ENCODE measurements around the gene MYO15A. TPM values are rescaled to one million over a fixed set of nuclear protein-coding genes. Genes with fewer than 3 reads are reported as not detected.

Gene MYO15A, protein sequence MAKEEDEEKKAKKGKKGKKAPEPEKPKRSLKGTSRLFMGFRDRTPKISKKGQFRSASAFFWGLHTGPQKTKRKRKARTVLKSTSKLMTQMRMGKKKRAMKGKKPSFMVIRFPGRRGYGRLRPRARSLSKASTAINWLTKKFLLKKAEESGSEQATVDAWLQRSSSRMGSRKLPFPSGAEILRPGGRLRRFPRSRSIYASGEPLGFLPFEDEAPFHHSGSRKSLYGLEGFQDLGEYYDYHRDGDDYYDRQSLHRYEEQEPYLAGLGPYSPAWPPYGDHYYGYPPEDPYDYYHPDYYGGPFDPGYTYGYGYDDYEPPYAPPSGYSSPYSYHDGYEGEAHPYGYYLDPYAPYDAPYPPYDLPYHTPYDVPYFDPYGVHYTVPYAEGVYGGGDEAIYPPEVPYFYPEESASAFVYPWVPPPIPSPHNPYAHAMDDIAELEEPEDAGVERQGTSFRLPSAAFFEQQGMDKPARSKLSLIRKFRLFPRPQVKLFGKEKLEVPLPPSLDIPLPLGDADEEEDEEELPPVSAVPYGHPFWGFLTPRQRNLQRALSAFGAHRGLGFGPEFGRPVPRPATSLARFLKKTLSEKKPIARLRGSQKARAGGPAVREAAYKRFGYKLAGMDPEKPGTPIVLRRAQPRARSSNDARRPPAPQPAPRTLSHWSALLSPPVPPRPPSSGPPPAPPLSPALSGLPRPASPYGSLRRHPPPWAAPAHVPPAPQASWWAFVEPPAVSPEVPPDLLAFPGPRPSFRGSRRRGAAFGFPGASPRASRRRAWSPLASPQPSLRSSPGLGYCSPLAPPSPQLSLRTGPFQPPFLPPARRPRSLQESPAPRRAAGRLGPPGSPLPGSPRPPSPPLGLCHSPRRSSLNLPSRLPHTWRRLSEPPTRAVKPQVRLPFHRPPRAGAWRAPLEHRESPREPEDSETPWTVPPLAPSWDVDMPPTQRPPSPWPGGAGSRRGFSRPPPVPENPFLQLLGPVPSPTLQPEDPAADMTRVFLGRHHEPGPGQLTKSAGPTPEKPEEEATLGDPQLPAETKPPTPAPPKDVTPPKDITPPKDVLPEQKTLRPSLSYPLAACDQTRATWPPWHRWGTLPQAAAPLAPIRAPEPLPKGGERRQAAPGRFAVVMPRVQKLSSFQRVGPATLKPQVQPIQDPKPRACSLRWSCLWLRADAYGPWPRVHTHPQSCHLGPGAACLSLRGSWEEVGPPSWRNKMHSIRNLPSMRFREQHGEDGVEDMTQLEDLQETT (N-terminal part only)
- total RNA-seq: 2.0 TPM

DNA sequence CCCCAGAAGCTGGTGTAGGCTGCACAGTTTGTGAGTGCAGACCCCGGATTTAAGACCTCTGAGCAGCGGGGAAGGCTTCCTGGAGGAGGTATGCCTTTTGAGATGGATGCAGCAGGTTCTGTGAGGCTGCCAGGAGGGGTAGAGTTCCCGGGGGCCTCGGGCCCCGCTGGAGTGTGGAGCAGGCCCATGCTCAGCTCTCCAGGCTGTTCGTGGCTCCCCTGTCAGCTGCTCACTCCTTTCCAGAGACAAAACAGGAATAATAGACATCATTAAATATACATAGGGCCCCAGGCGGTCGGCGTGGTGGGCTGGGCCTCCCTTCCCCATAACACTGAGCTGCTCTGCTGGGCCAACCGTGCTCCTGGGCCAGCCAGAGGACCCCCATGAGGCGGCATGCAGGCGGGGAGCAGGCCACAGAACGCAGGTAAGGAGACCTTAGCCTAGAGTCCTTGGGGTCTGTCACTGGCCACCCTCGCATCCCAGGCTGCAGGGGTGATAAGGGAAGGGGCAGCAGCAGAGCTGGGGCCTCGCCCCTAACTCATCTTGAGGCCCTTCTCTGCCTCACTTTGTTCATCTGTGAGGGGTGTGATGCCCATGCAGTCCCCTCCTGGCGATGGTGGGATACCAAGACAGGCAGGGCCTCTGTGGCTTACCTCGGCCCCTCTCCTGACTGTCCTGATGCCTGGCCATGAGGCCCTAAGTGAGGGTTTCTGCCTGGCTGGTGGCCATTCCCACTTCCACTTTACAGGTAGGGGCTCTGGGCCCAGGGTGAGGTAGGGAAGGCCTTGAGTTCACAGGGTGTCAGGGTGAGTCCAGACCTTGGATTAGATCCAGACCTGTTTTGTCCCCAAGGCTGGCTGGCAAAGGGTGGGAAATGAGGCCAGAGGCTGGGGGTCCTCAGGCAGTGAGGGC, at the start of gene MYO15A:
Gene MYO15A, plus strand, starts transcription at position 356 of the 912 bp plus-strand sequence. CDS start 10,045 bp downstream, outside the sequence.
- no peaks in the 10 kb centered on the region for H3K27me3 ChIP-seq
- H3K36me3 ChIP-seq: peaks cover 17 to 30% of the 10 kb centered on the region in 2 donors
- DNase-seq (ENCODE audit: low spot score in 2 of 2): no peak
- H3K27ac ChIP-seq: no peak within 1 kb of the TSS
- H3K4me1 ChIP-seq: no peaks in the 10 kb centered on the region
- TF ChIP-seq, protein P1, sequence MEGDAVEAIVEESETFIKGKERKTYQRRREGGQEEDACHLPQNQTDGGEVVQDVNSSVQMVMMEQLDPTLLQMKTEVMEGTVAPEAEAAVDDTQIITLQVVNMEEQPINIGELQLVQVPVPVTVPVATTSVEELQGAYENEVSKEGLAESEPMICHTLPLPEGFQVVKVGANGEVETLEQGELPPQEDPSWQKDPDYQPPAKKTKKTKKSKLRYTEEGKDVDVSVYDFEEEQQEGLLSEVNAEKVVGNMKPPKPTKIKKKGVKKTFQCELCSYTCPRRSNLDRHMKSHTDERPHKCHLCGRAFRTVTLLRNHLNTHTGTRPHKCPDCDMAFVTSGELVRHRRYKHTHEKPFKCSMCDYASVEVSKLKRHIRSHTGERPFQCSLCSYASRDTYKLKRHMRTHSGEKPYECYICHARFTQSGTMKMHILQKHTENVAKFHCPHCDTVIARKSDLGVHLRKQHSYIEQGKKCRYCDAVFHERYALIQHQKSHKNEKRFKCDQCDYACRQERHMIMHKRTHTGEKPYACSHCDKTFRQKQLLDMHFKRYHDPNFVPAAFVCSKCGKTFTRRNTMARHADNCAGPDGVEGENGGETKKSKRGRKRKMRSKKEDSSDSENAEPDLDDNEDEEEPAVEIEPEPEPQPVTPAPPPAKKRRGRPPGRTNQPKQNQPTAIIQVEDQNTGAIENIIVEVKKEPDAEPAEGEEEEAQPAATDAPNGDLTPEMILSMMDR (IDR thresholded peaks at IDR 0.05): no peak
- no peak within 1 kb of the TSS for H3K4me3 ChIP-seq
- intact Hi-C loops (cut with DNase I): no loop called here
- no peaks in the 10 kb centered on the region for H3K9me3 ChIP-seq

DNA sequence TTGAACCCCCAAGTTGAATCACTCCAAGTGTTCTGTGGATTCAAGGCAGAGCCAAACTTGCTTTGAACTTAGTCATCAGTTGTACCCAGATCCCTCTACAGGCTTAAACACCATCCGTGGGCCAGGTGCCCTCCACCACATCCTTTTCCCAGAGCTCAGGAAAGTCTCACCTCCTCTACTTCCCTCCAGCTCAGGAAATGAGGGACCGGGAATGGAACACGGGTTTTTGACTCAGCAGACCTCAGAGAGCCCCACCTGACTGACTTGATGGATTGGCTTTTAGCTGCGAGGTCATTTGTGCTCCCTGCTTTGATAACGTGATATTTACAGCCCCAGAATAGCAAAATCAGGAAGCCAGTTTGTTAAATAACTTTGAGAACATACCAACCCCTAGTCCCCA, 49.3 kb upstream of the MYO15A start:
- H3K4me3 ChIP-seq: no peak overlapping the region
- TF ChIP-seq, protein P1 (IDR thresholded peaks at IDR 0.05): no peak
- H3K27ac ChIP-seq: no peak overlapping the region
- H3K27me3 ChIP-seq: no peaks in the 10 kb centered on the region
- H3K4me1 ChIP-seq: no peaks in the 10 kb centered on the region
- DNase-seq (ENCODE audit: low spot score in 2 of 2): no peak
- no peaks in the 10 kb centered on the region for H3K9me3 ChIP-seq
- peaks cover 69 to 86% of the 10 kb centered on the region in 2 donors for H3K36me3 ChIP-seq
- intact Hi-C loops (cut with DNase I): no loop called here

DNA sequence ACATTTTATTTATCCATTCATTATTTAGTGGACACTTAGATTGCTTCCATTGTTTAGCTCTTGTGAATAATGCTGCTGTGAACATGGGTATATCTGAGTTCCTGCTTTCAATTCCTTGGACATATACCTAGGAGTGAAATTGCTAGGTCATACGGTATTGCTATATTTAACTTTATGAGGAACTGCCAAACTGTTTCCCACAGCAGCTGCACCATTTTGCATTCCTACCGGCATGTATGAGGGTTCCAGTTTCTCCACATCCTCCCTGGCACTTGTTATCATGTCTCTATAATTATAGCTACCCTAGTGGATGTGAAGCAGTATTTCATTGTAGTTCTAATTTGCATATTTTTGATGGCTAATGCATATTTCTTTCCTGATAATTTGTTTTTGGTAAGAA, 44.5 kb upstream of the MYO15A start:
- H3K27me3 ChIP-seq: no peaks in the 10 kb centered on the region
- TF ChIP-seq, protein P1 (IDR thresholded peaks at IDR 0.05): no peak
- intact Hi-C loops (cut with DNase I): no loop called here
- H3K4me1 ChIP-seq: no peaks in the 10 kb centered on the region
- no peak overlapping the region for H3K27ac ChIP-seq
- no peak overlapping the region for H3K4me3 ChIP-seq
- no peaks in the 10 kb centered on the region for H3K9me3 ChIP-seq
- no peak for DNase-seq (ENCODE audit: low spot score in 2 of 2)
- peaks cover 54 to 63% of the 10 kb centered on the region in 2 donors for H3K36me3 ChIP-seq

DNA sequence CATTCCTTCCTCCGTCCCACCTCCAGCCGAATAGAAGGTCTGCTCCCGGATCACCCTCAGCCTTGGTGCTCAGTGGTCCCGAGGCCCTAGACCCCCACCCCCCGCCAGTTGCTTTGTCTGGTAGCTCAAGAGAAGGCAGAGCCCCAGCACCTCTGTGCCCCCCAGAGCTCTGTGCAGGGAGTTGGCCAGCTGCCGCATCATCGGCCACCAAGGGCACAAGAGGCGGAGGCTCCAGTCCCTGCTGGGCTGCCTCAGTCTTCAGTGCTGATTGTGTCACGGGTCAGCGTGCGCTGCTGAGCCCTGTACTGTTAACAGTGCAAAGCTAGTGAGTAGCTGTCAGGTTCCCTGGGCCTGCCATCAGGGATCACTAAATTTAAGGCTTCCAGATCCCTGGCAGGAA, 43.0 kb upstream of the MYO15A start:
- TF ChIP-seq, protein P1 (IDR thresholded peaks at IDR 0.05): no peak
- no peak for DNase-seq (ENCODE audit: low spot score in 2 of 2)
- H3K36me3 ChIP-seq: peaks cover 45 to 52% of the 10 kb centered on the region in 2 donors
- intact Hi-C loops (cut with DNase I): no loop called here
- no peaks in the 10 kb centered on the region for H3K4me1 ChIP-seq
- H3K27ac ChIP-seq: no peak overlapping the region
- no peaks in the 10 kb centered on the region for H3K27me3 ChIP-seq
- H3K4me3 ChIP-seq: no peak overlapping the region
- H3K9me3 ChIP-seq: no peaks in the 10 kb centered on the region
